Keratinocyte (primary cell): ENCODE results near the gene SH3PXD2A. TPM values are rescaled to one million over a fixed set of nuclear protein-coding genes. Genes with fewer than 3 reads are reported as not detected.

Experiments
- DNase-seq: peaks from one replicate; pipeline ENCODE4 v3.0.0-alpha.2; 2011; ENCODE audit warnings: low read depth, missing footprints, low spot score
- FAIRE-seq: peaks from 2 replicates; lab custom pipeline; 2011; peaks lifted over from hg19 to GRCh38; lab: Jason Lieb, UNC
- H2AFZ ChIP-seq: 2 replicates; pipeline ENCODE4 v1.6.0; 2012; ENCODE audit warnings: low read length, control low read depth, inconsistent platforms; ENCODE audit not compliant: control insufficient read depth
- H3K27ac ChIP-seq: 2 replicates; pipeline ENCODE4 v1.5.1; 2011; ENCODE audit warnings: low read length; ENCODE audit not compliant: control insufficient read depth, insufficient read depth
- H3K27me3 ChIP-seq: 3 replicates; pipeline ENCODE4 v1.6.0; 2011; ENCODE audit warnings: low read length; ENCODE audit not compliant: control insufficient read depth, insufficient read depth; ENCODE audit errors: extremely low read depth
- H3K36me3 ChIP-seq, 2 experiments: 2 replicates in 1 of 2; 3 replicates in 1 of 2; pipeline ENCODE4 v1.5.1; 2011; ENCODE audit warnings: low read length in 2 of 2, mild to moderate bottlenecking in 1 of 2; ENCODE audit not compliant: control insufficient read depth in 2 of 2, insufficient read depth in 2 of 2; ENCODE audit errors: extremely low read depth in 1 of 2
- H3K4me1 ChIP-seq: 3 replicates; pipeline ENCODE4 v1.5.1; 2011; ENCODE audit warnings: low read length; ENCODE audit not compliant: control insufficient read depth, insufficient read depth; ENCODE audit errors: extremely low read depth
- H3K4me2 ChIP-seq: 3 replicates; pipeline ENCODE4 v1.6.0; 2011; ENCODE audit warnings: low read depth, low read length; ENCODE audit not compliant: control insufficient read depth, insufficient read depth; ENCODE audit errors: extremely low read depth
- H3K4me3 ChIP-seq, 3 experiments: fragments of 200-600 bp in 1 of 3; sonication (generic) in 1 of 3; 2 replicates in 2 of 3; 3 replicates in 1 of 3; pipeline ENCODE4 v1.5.1; 2011 to 2016; ENCODE audit warnings: low read length in 3 of 3, mild to moderate bottlenecking in 3 of 3, control low read depth in 2 of 3, inconsistent platforms in 1 of 3, low read depth in 1 of 3, mixed read lengths in 1 of 3, mixed run types in 1 of 3, moderate library complexity in 1 of 3; ENCODE audit not compliant: control insufficient read depth in 2 of 3, insufficient read depth in 2 of 3; ENCODE audit errors: extremely low read depth in 1 of 3
- H3K79me2 ChIP-seq: 2 replicates; pipeline ENCODE4 v1.6.0; 2012; ENCODE audit warnings: low read length; ENCODE audit not compliant: control insufficient read depth, insufficient read depth
- H3K9ac ChIP-seq: 3 replicates; pipeline ENCODE4 v1.6.0; 2011; ENCODE audit warnings: low read length; ENCODE audit not compliant: control insufficient read depth, insufficient read depth; ENCODE audit errors: extremely low read depth
- H3K9me1 ChIP-seq: 3 replicates; pipeline ENCODE4 v1.6.0; 2011; ENCODE audit warnings: low read length; ENCODE audit not compliant: control insufficient read depth, insufficient read depth; ENCODE audit errors: extremely low read depth
- H3K9me3 ChIP-seq: 2 replicates; pipeline ENCODE4 v1.5.1; 2012; ENCODE audit warnings: low read depth, low read length; ENCODE audit not compliant: control insufficient read depth
- H4K20me1 ChIP-seq: 3 replicates; pipeline ENCODE4 v1.6.0; 2011; ENCODE audit warnings: low read length; ENCODE audit not compliant: control insufficient read depth, insufficient read depth; ENCODE audit errors: extremely low read depth
- CTCF ChIP-seq, 3 experiments: IDR thresholded peaks in 1 of 3; conservative IDR thresholded peaks in 1 of 3; optimal IDR thresholded peaks in 1 of 3; 2 replicates in 2 of 3; 3 replicates in 1 of 3; pipeline versions ENCODE3 to v1.5.1; 2011; ENCODE audit warnings: low read length in 3 of 3, mild to moderate bottlenecking in 3 of 3, moderate library complexity in 2 of 3, control low read depth in 1 of 3, inconsistent platforms in 1 of 3; ENCODE audit not compliant: insufficient read depth in 2 of 3; ENCODE audit errors: extremely low read depth in 1 of 3
- EZH2 ChIP-seq: IDR thresholded peaks from one replicate; pipeline ENCODE4 v1.6.1; 2012; ENCODE audit warnings: inconsistent platforms, mild to moderate bottlenecking, low read length, moderate library complexity
- dilution Hi-C: fragments of 300-500 bp; cut with MboI; formaldehyde crosslinking; loops from one replicate; pipeline ENCODE4 v1.7.0; 2020; ENCODE audit warnings: low sequenced_read_pairs; ENCODE audit not compliant: extremely low pct_ligation_motif_present
- polyA plus RNA-seq, 5 experiments: library from polyadenylated mRNA; depleted of rRNA in 3 of 5; stranded (reverse) in 3 of 5; stranded (forward) in 1 of 5; unstranded in 1 of 5; fragments of >200 nt; gene quantifications; 1 replicate in 1 of 5; 2 replicates in 3 of 5; 3 replicates in 1 of 5; pipeline versions ENCODE4 v1.2.1 to v1.2.3, GENCODE V29; 2011 to 2012; ENCODE audit warnings: missing spikeins in 2 of 5, low read depth in 1 of 5, low replicate concordance in 1 of 5

The SH3PXD2A gene
- polyA plus RNA-seq, 1 donor (not counting 4 experiments of a cell fraction or from before 2014, with no cell fraction given): 33.9 TPM

GRCh38 chr10:103681617-103682399, 173.6 kb downstream of the SH3PXD2A start:
- Histone ChIP-seq H4K20me1 (peaks cover 15% of the 10 kb centered on the region), H3K9me1 (peaks cover 9% of the 10 kb centered on the region), H3K79me2 (peaks cover 61% of the 10 kb centered on the region), H3K9ac (no peak overlapping the region), H3K4me3 (no peak overlapping the region), H3K36me3 (peaks cover 23 to 42% of the 10 kb centered on the region in 2 experiments), H3K27me3 (no peaks in the 10 kb centered on the region), H3K4me2 (no peak overlapping the region), H3K27ac (no peak overlapping the region), H2AFZ (no peak overlapping the region), H3K9me3 (no peaks in the 10 kb centered on the region), H3K4me1 (peaks cover 27% of the 10 kb centered on the region)
- dilution Hi-C loops: no loop called here
- no peak for TF ChIP-seq CTCF (optimal IDR thresholded peaks at IDR 0.05 in 1 of 3, IDR thresholded peaks at IDR 0.05 in 1 of 3, conservative IDR thresholded peaks at IDR 0.05 in 1 of 3; ENCODE audit: extremely low read depth in 1 of 3, insufficient read depth in 2 of 3, low read length in 3 of 3)
- no peak for TF ChIP-seq EZH2
- FAIRE-seq (no peak), DNase-seq (no peak)

- Histone ChIP-seq H3K79me2 (peaks cover 57% of the 10 kb centered on the region), H3K9ac (no peak overlapping the region), H4K20me1 (peaks cover 11% of the 10 kb centered on the region), H3K27ac (no peak overlapping the region), H3K4me1 (peaks cover 36% of the 10 kb centered on the region), H3K27me3 (no peaks in the 10 kb centered on the region), H3K4me3 (no peak overlapping the region), H3K36me3 (peaks cover 23 to 41% of the 10 kb centered on the region in 2 experiments), H3K9me3 (no peaks in the 10 kb centered on the region), H2AFZ (no peak overlapping the region), H3K4me2 (no peak overlapping the region), H3K9me1 (peaks cover 12% of the 10 kb centered on the region)
- dilution Hi-C loops: no loop called here
- no peak for DNase-seq
- no peak for FAIRE-seq
- TF ChIP-seq CTCF (optimal IDR thresholded peaks at IDR 0.05 in 1 of 3, IDR thresholded peaks at IDR 0.05 in 1 of 3, conservative IDR thresholded peaks at IDR 0.05 in 1 of 3; ENCODE audit: extremely low read depth in 1 of 3, insufficient read depth in 2 of 3, low read length in 3 of 3): no peak
- no peak for TF ChIP-seq EZH2
Measured at GRCh38 chr10:103680869-103681236, 174.5 kb downstream of the SH3PXD2A start.
